ENCODE measurements around the gene AASDHPPT.

- TF ChIP-seq CTCF (IDR thresholded peaks at IDR 0.05) (no peak), EP300 (IDR thresholded peaks at IDR 0.05) (no peak), POLR2A (IDR thresholded peaks at IDR 0.05) (no peak)
Measured at GRCh38 chr11:106061954-106062949, 15.2 kb upstream of the AASDHPPT start.
